B cell (primary cell): Measurements from ENCODE around the gene CHMP1A. TPM values are rescaled to one million over a fixed set of nuclear protein-coding genes. Genes with fewer than 3 reads are reported as not detected.
"Not testable (repeated sequence)": the region's sequence is repeated elsewhere in the genome, so short reads cannot be mapped to it uniquely, and the experiment has no call there.

ENCODE experiments used
- ATAC-seq: fragments of 200-7000 bp; cut with Tn5 transposase; one replicate; pipeline ENCODE4 v1.10.0; 2021; ENCODE audit warnings: low read depth, mild to moderate bottlenecking, moderate number of reproducible peaks, moderate library complexity
- CTCF ChIA-PET: fragments of 350-600 bp; sonication (Branson Sonifier 250); formaldehyde crosslinking; loops from one replicate; lab custom pipeline; 2021; ENCODE audit warnings: antibody characterized with exemption, inconsistent platforms; lab: Charles Lee
- POLR2A ChIA-PET: fragments of 350-600 bp; sonication (Branson Sonifier 250); formaldehyde crosslinking; loops from one replicate; lab custom pipeline; 2021; ENCODE audit warnings: antibody characterized with exemption; lab: Charles Lee
- DNase-seq: peaks from one replicate; pipeline ENCODE4 v3.0.0; 2013
- H2AFZ ChIP-seq: 2 replicates; pipeline ENCODE4 v1.6.1; 2012; ENCODE audit warnings: mild to moderate bottlenecking, low read depth, low read length; ENCODE audit not compliant: insufficient read depth, poor library complexity, severe bottlenecking
- H3K27ac ChIP-seq, 2 donors: 1 replicate in 1 of 2; 2 replicates in 1 of 2; pipeline ENCODE4 v1.5.1; 2012 to 2013; ENCODE audit warnings: low read length in 2 of 2, mild to moderate bottlenecking in 2 of 2, moderate library complexity in 1 of 2
- H3K27me3 ChIP-seq, 4 experiments: fragments of 200-600 bp in 1 of 4; sonication (generic) in 1 of 4; replicated peaks in 1 of 4; 1 replicate in 2 of 4; 2 replicates in 2 of 4; pipeline versions ENCODE4 v1.6.1 to v1.7.0; 2013 to 2016; ENCODE audit warnings: low read length in 3 of 4, mild to moderate bottlenecking in 2 of 4, mixed read lengths in 1 of 4, moderate library complexity in 1 of 4; ENCODE audit not compliant: insufficient read depth in 4 of 4, control insufficient read depth in 3 of 4; ENCODE audit errors: control extremely low read depth in 1 of 4
- H3K36me3 ChIP-seq, 2 experiments: replicated peaks in 1 of 2; 1 replicate in 1 of 2; 2 replicates in 1 of 2; pipeline versions ENCODE4 v1.6.1 to v1.7.1; 2013; ENCODE audit warnings: low read length in 1 of 2; ENCODE audit not compliant: insufficient read depth in 2 of 2, control insufficient read depth in 1 of 2; ENCODE audit errors: control extremely low read depth in 1 of 2, extremely low read depth in 1 of 2
- H3K4me1 ChIP-seq, 2 donors: fragments of 200-600 bp in 1 of 2; sonication (generic) in 1 of 2; 1 replicate in 1 of 2; 2 replicates in 1 of 2; pipeline versions ENCODE4 v1.5.1 to v1.6.1; 2013 to 2017; ENCODE audit warnings: low read length in 2 of 2; ENCODE audit not compliant: control insufficient read depth in 2 of 2, insufficient read depth in 2 of 2
- H3K4me2 ChIP-seq: replicated peaks from 2 replicates; pipeline ENCODE3; 2012; ENCODE audit warnings: mild to moderate bottlenecking, low read depth, low read length; ENCODE audit not compliant: poor library complexity, severe bottlenecking
- H3K4me3 ChIP-seq, 5 experiments: fragments of 200-600 bp in 1 of 5; sonication (generic) in 1 of 5; 1 replicate in 3 of 5; 2 replicates in 2 of 5; pipeline versions ENCODE4 v1.5.1 to v1.7.0; 2011 to 2016; ENCODE audit warnings: low read length in 4 of 5, mild to moderate bottlenecking in 4 of 5, low read depth in 2 of 5, control low read depth in 1 of 5, moderate library complexity in 1 of 5; ENCODE audit not compliant: insufficient read depth in 1 of 5; ENCODE audit errors: control extremely low read depth in 1 of 5, extremely low read depth in 1 of 5
- H3K79me2 ChIP-seq: fragments of 200-600 bp; sonication (generic); one replicate; pipeline ENCODE4 v1.6.0; 2016; ENCODE audit warnings: low read length; ENCODE audit not compliant: control insufficient read depth, insufficient read depth
- H3K9ac ChIP-seq: fragments of 200-600 bp; sonication (generic); 2 replicates; pipeline ENCODE4 v1.6.1; 2017; ENCODE audit warnings: mild to moderate bottlenecking, low read length, moderate library complexity
- H3K9me3 ChIP-seq, 3 donors: one replicate each; pipeline versions ENCODE4 v1.6.1 to v1.7.1; 2013; ENCODE audit warnings: low read length in 2 of 3; ENCODE audit not compliant: control insufficient read depth in 2 of 3, insufficient read depth in 1 of 3; ENCODE audit errors: control extremely low read depth in 1 of 3
- H4K20me1 ChIP-seq: 2 replicates; pipeline ENCODE4 v1.6.0; 2012; ENCODE audit warnings: mild to moderate bottlenecking, low read length; ENCODE audit not compliant: insufficient read depth, control insufficient read depth, poor library complexity, severe bottlenecking
- H3K27ac Mint-ChIP-seq: one replicate; pipeline ENCODE4 v1.8.0; 2021; ENCODE audit warnings: mixed read lengths
- H3K27me3 Mint-ChIP-seq: one replicate; pipeline ENCODE4 v1.8.0; 2021; ENCODE audit warnings: mixed read lengths
- H3K4me1 Mint-ChIP-seq: one replicate; pipeline ENCODE4 v1.8.0; 2021; ENCODE audit warnings: mixed read lengths
- H3K4me3 Mint-ChIP-seq: one replicate; pipeline ENCODE4 v1.8.0; 2021; ENCODE audit warnings: mixed read lengths
- H3K9me3 Mint-ChIP-seq: one replicate; pipeline ENCODE4 v1.8.0; 2022; ENCODE audit warnings: mixed read lengths; ENCODE audit not compliant: insufficient read depth
- CTCF ChIP-seq: fragments of 200-600 bp; IDR thresholded peaks from one replicate; pipeline ENCODE4 v1.8.0; 2022; ENCODE audit warnings: antibody characterized with exemption, mild to moderate bottlenecking
- EZH2 ChIP-seq: IDR thresholded peaks from 2 replicates; pipeline ENCODE4 v1.6.1; 2012; ENCODE audit warnings: borderline replicate concordance, low read depth, mild to moderate bottlenecking, moderate library complexity, low read length; ENCODE audit not compliant: insufficient read depth, poor library complexity, severe bottlenecking
- WGBS: methylation state at CpG from one replicate; pipeline ENCODE4 v1.1.5; 2013; ENCODE audit warnings: missing lambda C conversion rate; ENCODE audit not compliant: insufficient coverage; 5-methylcytosine and 5-hydroxymethylcytosine counted together
- intact Hi-C: fragments of 100-400 bp; cut with micrococcal nuclease; formaldehyde crosslinking; loops from one replicate; pipeline ENCODE4 v1.10.0; 2022
- polyA plus RNA-seq: library from polyadenylated mRNA; depleted of rRNA; stranded (reverse); fragments of >200 nt; gene quantifications from 2 replicates; pipeline ENCODE4 v1.2.3, GENCODE V29; 2012
- total RNA-seq, 2 donors: library from RNA; stranded (reverse); fragments of 120-200 nt in 1 of 2; gene quantifications; 1 replicate in 1 of 2; 2 replicates in 1 of 2; pipeline versions ENCODE4 v1.2.3 to v1.2.4, GENCODE V29; 2013 to 2022

Gene CHMP1A
- total and polyA plus RNA-seq, 2 donors (not counting 1 experiment from before 2014, with no cell fraction given) = 80.4 to 88.1 TPM

- Mint-ChIP-seq H3K9me3 (no peaks in the 10 kb centered on the region), H3K4me1 (peaks cover 21% of the 10 kb centered on the region), H3K27ac (peak overlapping the region; percentile 83), H3K4me3 (peak overlapping the region; percentile 85), H3K27me3 (no peaks in the 10 kb centered on the region)
- H3K79me2 ChIP-seq = peaks cover 9% of the 10 kb centered on the region
- peaks cover 0 to 4% of the 10 kb centered on the region in 2 experiments for H3K36me3 ChIP-seq
- peak; percentile 38 for ATAC-seq
- H3K27ac ChIP-seq = peak overlapping the region; percentile 76 to 82
- no peak for TF ChIP-seq EZH2
- peak; percentile 74 for TF ChIP-seq CTCF
- intact Hi-C loops = loop anchor here (1.0 to 10.0 kb wide), 5 partner anchors 14 to 213 kb away; partner anchors contain the start of genes CDK10 and ZNF276
- H3K4me2 ChIP-seq = peak overlapping the region; percentile 96
- H2AFZ ChIP-seq = no peak overlapping the region
- peak overlapping the region; percentile 17 to 73 (median 68) for H3K4me3 ChIP-seq
- peaks cover 47% of the 10 kb centered on the region for H4K20me1 ChIP-seq
- H3K4me1 ChIP-seq = peaks cover 21 to 29% of the 10 kb centered on the region in 2 donors
- ChIA-PET CTCF (interaction anchor here (0.6 to 3.8 kb wide), 18 partner anchors 11 to 219 kb away, joined by 3 to 36 read pairs (median 4); partner anchors contain the start of genes CDK10, CHMP1A, MC1R and SPATA33), POLR2A (interaction anchor here (0.6 to 1.8 kb wide), 8 partner anchors 13 to 1921 kb away, joined by 3 to 13 read pairs (median 5); partner anchors contain the start of genes CDK10, CHMP1A, SPATA33 and TCF25)
- WGBS = under 1% methylated on average over 30 of the region's 30 CpGs
- H3K9me3 ChIP-seq = no peaks in the 10 kb centered on the region
- no peaks in the 10 kb centered on the region for H3K27me3 ChIP-seq
- peak; percentile 99 for DNase-seq
- peak overlapping the region; percentile 61 for H3K9ac ChIP-seq
These were observed 42.7 kb upstream of the CHMP1A start for GRCh38 chr16:89700100-89700648.

GRCh38 chr16:89699629-89700099 lies 42.2 kb upstream of the CHMP1A start:
- not testable (repeated sequence) for H3K27me3 Mint-ChIP-seq, H2AFZ ChIP-seq, H3K27me3 ChIP-seq, H3K36me3 ChIP-seq, H3K9me3 ChIP-seq, H3K9me3 Mint-ChIP-seq, ATAC-seq, DNase-seq, H3K79me2 ChIP-seq
- H3K4me2 ChIP-seq = peak overlapping the region; percentile 96
- H3K27ac ChIP-seq = peak overlapping the region; percentile 76 to 82
- peak overlapping the region in 2 of 5 experiments; percentile 66 to 68 for H3K4me3 ChIP-seq
- peak overlapping the region; percentile 85 for H3K4me3 Mint-ChIP-seq
- H3K9ac ChIP-seq = peak overlapping the region; percentile 61
- WGBS = 76% methylated on average over 16 of the region's 18 CpGs
- H3K4me1 ChIP-seq = peaks cover 21 to 29% of the 10 kb centered on the region in 2 donors
- ChIA-PET POLR2A (interaction anchor here (0.6 to 1.8 kb wide), 7 partner anchors 13 to 1920 kb away, joined by 3 to 13 read pairs (median 6); partner anchors contain the start of genes CDK10, CHMP1A, SPATA33 and TCF25), CTCF (interaction anchor here (0.8 to 3.8 kb wide), 13 partner anchors 14 to 219 kb away, joined by 3 to 36 read pairs (median 7); partner anchors contain the start of genes CDK10, CHMP1A, MC1R and SPATA33)
- intact Hi-C loops = loop anchor here (1.0 to 10.0 kb wide), 5 partner anchors 13 to 212 kb away; partner anchors contain the start of genes CDK10 and ZNF276
- peaks cover 21% of the 10 kb centered on the region for H3K4me1 Mint-ChIP-seq
- peak overlapping the region; percentile 83 for H3K27ac Mint-ChIP-seq
- H4K20me1 ChIP-seq = peaks cover 51% of the 10 kb centered on the region

- peaks cover 21% of the 10 kb centered on the region for H3K4me1 Mint-ChIP-seq
- H3K4me3 ChIP-seq, H2AFZ ChIP-seq, DNase-seq, H3K27ac Mint-ChIP-seq, H3K4me2 ChIP-seq, H3K9me3 ChIP-seq, H3K27me3 Mint-ChIP-seq, ATAC-seq, H3K27me3 ChIP-seq, intact Hi-C loops, H3K9ac ChIP-seq, H3K9me3 Mint-ChIP-seq, H3K79me2 ChIP-seq, H3K27ac ChIP-seq: not testable (repeated sequence)
- Histone ChIP-seq H3K36me3 (peaks cover 0 to 10% of the 10 kb centered on the region in 2 experiments), H3K4me1 (peaks cover 21 to 34% of the 10 kb centered on the region in 2 donors), H4K20me1 (peaks cover 51% of the 10 kb centered on the region)
- ChIA-PET CTCF (interaction anchor here (0.6 to 3.8 kb wide), 5 partner anchors 13 to 175 kb away, joined by 3 to 36 read pairs (median 8); partner anchors contain the start of genes CDK10 and TCF25), POLR2A (interaction anchor here (0.6 to 0.8 kb wide), 4 partner anchors 31 to 912 kb away, joined by 3 to 5 read pairs (median 4); no protein-coding TSS in a partner anchor)
- WGBS = 100% methylated on average over 5 of the region's 14 CpGs
- peak overlapping the region; percentile 8 for H3K4me3 Mint-ChIP-seq
These were observed 41.2 kb upstream of the CHMP1A start for GRCh38 chr16:89698717-89699116.
